ENCODE results near the gene DACT2. TPM values are rescaled to one million over a fixed set of nuclear protein-coding genes. Genes with fewer than 3 reads are reported as not detected.

Gene DACT2
- polyA plus RNA-seq, 1 experiment: not detected

DNA sequence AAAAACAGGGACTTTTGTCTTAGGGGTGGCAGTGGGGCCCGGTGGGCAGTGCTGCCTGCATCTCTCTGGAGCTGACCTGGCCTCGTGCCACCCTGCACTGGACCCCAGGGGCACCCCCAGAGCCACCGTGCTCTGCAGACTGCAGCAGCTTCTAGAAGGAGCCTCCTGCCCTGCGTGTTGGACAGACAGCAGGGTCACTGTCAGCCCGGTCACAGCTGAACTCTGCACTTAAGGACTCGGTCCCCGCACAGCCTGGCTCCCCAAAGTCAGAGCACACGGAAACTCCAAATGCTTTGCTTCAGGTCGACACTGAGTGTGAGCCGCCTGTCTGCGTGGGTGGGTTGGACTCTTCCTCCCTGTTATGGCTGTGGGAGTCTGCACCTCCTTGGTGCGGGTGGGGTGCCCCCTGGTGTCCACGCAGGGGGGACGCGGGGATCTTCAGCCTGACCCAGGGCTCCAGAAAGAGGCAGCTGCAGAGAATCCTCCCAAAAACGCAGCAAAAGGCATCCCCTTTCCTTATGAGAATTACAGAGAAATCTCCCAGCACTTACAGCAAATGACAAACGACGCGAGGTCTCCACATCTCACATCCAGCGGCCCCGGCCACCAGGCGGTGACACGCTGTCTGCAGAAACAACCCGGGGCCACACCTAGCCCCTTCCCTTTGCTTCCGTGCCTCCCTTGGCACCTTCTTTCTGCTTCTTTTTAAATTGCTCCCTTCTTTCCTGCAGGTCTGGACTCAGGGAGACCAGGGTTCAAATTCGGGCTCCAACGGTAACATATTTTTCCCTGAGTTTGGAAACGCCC lies 36.3 kb upstream of the DACT2 start:
- Histone ChIP-seq H3K9me3 (ENCODE audit: control insufficient read depth, insufficient read depth, low read length) (peaks cover 42% of the 10 kb centered on the region), H3K27ac (ENCODE audit: low read depth, low read length) (no peak overlapping the region), H3K27me3 (ENCODE audit: control insufficient read depth, insufficient read depth, low read length) (no peaks in the 10 kb centered on the region), H3K4me3 (ENCODE audit: low read depth, low read length) (no peak overlapping the region)
- POLR2A ChIA-PET: no interaction called here
- DNase-seq (ENCODE audit: low read depth, low spot score): no peak
- CTCF ChIA-PET: no interaction called here
- no peak for TF ChIP-seq CTCF (IDR thresholded peaks at IDR 0.05; ENCODE audit: low read depth, low read length)

- DNase-seq (ENCODE audit: low read depth, low spot score): no peak
- peaks cover 42% of the 10 kb centered on the region for H3K9me3 ChIP-seq (ENCODE audit: control insufficient read depth, insufficient read depth, low read length)
- no peak overlapping the region for H3K27ac ChIP-seq (ENCODE audit: low read depth, low read length)
- no peak overlapping the region for H3K4me3 ChIP-seq (ENCODE audit: low read depth, low read length)
- TF ChIP-seq CTCF (IDR thresholded peaks at IDR 0.05; ENCODE audit: low read depth, low read length): no peak
- ChIA-PET POLR2A (no interaction called here), CTCF (no interaction called here)
- H3K27me3 ChIP-seq (ENCODE audit: control insufficient read depth, insufficient read depth, low read length): no peaks in the 10 kb centered on the region
Observed at GRCh38 chr6:168354338-168354737, 34.8 kb upstream of the DACT2 start.

DNA sequence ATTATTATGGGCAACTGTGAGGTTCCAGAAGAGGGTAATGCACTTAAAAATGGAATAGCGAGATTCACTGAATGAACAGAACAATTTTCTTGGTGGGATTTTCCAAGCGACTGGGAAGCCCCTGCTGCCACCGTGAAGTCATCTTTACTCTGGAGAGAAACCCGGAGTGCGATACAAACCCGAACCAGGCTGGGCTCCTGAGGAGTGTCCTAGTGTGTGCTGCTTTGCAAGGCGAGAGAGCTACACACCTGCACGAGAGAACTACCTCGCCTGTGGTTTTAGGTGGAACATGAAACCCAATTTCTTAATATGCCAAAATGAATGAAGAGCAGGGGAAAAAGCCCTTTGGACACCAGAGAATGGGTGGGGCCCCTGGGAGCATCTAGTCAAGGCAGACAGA lies 33.5 kb upstream of the DACT2 start:
- no peak overlapping the region for H3K27ac ChIP-seq (ENCODE audit: low read depth, low read length)
- H3K4me3 ChIP-seq (ENCODE audit: low read depth, low read length): no peak overlapping the region
- peaks cover 48% of the 10 kb centered on the region for H3K9me3 ChIP-seq (ENCODE audit: control insufficient read depth, insufficient read depth, low read length)
- no peak for TF ChIP-seq CTCF (IDR thresholded peaks at IDR 0.05; ENCODE audit: low read depth, low read length)
- no peaks in the 10 kb centered on the region for H3K27me3 ChIP-seq (ENCODE audit: control insufficient read depth, insufficient read depth, low read length)
- POLR2A ChIA-PET: no interaction called here
- CTCF ChIA-PET: no interaction called here
- DNase-seq (ENCODE audit: low read depth, low spot score): no peak

GRCh38 chr6:168352096-168352495 lies 32.5 kb upstream of the DACT2 start:
- Histone ChIP-seq H3K27ac (ENCODE audit: low read depth, low read length) (no peak overlapping the region), H3K4me3 (ENCODE audit: low read depth, low read length) (no peak overlapping the region), H3K27me3 (ENCODE audit: control insufficient read depth, insufficient read depth, low read length) (no peaks in the 10 kb centered on the region), H3K9me3 (ENCODE audit: control insufficient read depth, insufficient read depth, low read length) (peaks cover 57% of the 10 kb centered on the region)
- no peak for DNase-seq (ENCODE audit: low read depth, low spot score)
- POLR2A ChIA-PET: no interaction called here
- CTCF ChIA-PET: no interaction called here
- no peak for TF ChIP-seq CTCF (IDR thresholded peaks at IDR 0.05; ENCODE audit: low read depth, low read length)

- CTCF ChIA-PET: no interaction called here
- POLR2A ChIA-PET: no interaction called here
- Histone ChIP-seq H3K27ac (ENCODE audit: low read depth, low read length) (no peak overlapping the region), H3K27me3 (ENCODE audit: control insufficient read depth, insufficient read depth, low read length) (no peaks in the 10 kb centered on the region), H3K9me3 (ENCODE audit: control insufficient read depth, insufficient read depth, low read length) (peaks cover 62% of the 10 kb centered on the region), H3K4me3 (ENCODE audit: low read depth, low read length) (no peak overlapping the region)
- DNase-seq (ENCODE audit: low read depth, low spot score): no peak
- no peak for TF ChIP-seq CTCF (IDR thresholded peaks at IDR 0.05; ENCODE audit: low read depth, low read length)
Observed at GRCh38 chr6:168349718-168350210, 30.2 kb upstream of the DACT2 start.

Measured in AG04450 (cell line).